Gastrocnemius medialis (tissue), 4 donors: Measurements from ENCODE around the gene HNRNPA2B1.

ENCODE experiments used
- POLR2A ChIP-seq, 2 donors: fragments of 450-650 bp; IDR thresholded peaks; one replicate each; pipeline ENCODE4 v1.6.1; 2017; ENCODE audit warnings: antibody characterized with exemption in 2 of 2, mild to moderate bottlenecking in 2 of 2, moderate library complexity in 2 of 2
- TF ChIP-seq, protein P1 (sequence below), 5 experiments: fragments of 450-650 bp in 3 of 5; fragments of 200-600 bp in 2 of 5; sonication (generic) in 2 of 5; IDR thresholded peaks in 4 of 5; conservative IDR thresholded peaks in 1 of 5; 1 replicate in 4 of 5; 2 replicates in 1 of 5; pipeline ENCODE4 v1.5.1; 2016 to 2019; ENCODE audit warnings: antibody characterized with exemption in 5 of 5, mild to moderate bottlenecking in 3 of 5, moderate library complexity in 3 of 5

DNA sequence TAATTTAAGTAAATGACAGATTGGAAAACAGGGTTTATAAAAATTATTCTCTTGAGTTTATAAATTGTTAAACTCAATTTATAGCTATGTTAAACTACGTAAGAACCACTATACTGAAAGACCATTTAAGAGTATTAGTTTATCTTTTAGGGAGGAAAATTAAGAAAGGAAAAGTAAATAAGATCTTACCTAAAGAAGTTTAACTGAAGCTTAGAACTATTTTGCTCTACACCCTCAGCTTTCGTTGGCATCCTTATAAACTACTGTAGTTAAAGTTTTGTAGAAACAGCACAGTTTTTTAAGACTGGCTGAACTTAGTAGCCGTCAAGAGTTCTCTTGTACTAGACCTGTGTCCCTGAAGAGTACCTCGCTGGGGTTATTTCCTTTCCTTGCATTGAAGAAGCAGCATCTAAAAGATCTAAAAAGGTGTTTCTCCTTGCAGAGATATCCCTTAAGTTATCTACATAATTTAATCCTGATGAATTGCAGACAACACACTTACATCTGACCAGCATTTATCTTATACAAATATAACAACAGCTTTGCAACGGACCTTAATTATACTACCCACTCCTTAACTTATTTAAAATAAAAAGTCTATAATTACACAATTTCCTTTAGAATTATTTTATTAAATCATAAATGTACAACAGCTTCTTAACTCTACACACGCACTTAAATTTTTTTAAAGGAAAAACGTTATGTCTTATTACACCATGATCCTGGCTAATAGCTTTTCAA, 9.1 kb downstream of the HNRNPA2B1 start:
- TF ChIP-seq, protein P1, sequence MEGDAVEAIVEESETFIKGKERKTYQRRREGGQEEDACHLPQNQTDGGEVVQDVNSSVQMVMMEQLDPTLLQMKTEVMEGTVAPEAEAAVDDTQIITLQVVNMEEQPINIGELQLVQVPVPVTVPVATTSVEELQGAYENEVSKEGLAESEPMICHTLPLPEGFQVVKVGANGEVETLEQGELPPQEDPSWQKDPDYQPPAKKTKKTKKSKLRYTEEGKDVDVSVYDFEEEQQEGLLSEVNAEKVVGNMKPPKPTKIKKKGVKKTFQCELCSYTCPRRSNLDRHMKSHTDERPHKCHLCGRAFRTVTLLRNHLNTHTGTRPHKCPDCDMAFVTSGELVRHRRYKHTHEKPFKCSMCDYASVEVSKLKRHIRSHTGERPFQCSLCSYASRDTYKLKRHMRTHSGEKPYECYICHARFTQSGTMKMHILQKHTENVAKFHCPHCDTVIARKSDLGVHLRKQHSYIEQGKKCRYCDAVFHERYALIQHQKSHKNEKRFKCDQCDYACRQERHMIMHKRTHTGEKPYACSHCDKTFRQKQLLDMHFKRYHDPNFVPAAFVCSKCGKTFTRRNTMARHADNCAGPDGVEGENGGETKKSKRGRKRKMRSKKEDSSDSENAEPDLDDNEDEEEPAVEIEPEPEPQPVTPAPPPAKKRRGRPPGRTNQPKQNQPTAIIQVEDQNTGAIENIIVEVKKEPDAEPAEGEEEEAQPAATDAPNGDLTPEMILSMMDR (IDR thresholded peaks at IDR 0.05 in 4 of 5, conservative IDR thresholded peaks at IDR 0.05 in 1 of 5), result no peak
- TF ChIP-seq POLR2A (IDR thresholded peaks at IDR 0.05), result no peak
